Measurements from ENCODE around the gene MAIP1.

MAIP1 gene

DNA sequence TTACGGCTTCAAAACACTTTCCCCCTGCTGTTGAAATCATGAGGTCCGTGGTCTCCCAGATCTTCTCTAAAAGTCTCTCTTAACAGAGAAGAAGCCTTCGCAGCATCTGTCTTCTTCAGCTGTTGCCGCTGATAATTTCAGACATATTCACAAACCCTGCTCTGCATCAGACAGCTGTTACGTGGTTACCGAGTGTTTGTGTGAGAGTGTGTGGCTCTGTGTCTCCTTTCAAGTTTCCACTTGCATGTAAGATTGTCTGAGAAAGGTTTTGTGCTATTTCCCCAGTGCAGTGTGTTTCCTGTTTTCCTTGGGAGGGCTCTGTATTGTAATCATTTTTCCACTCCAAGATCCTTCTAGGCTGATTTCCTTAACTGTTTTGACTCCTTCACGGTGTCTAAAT, 32.8 kb downstream of the MAIP1 start:
- DNase-seq (ENCODE audit: low read depth in 3 of 3, low spot score in 1 of 3), result no peak

GRCh38 chr2:199989822-199990221, 34.4 kb downstream of the MAIP1 start:
- no peak for DNase-seq (ENCODE audit: low read depth in 3 of 3, low spot score in 1 of 3)

DNA sequence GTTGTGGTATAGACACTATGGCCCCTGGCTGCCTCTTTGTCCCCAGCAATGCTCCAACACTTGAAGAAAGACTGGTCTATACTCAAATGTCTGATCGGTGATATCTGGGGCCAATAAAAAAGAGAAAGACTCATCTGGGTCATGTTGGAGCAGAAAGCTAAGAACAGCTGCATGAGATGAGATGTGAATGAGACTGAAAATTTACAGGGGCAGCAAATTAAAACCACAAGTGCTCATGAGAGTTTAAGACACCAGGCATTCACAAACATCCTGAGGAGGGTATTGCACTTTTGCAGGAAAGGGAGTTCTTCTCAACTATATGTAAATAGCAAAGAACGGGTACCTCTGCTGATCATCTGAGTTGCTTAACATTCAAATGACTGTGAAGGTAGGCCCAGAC, 36.3 kb downstream of the MAIP1 start:
- no peak for DNase-seq (ENCODE audit: low read depth in 3 of 3, low spot score in 1 of 3)

GRCh38 chr2:199992296-199992695, 36.9 kb downstream of the MAIP1 start:
- DNase-seq (ENCODE audit: low read depth in 3 of 3, low spot score in 1 of 3), result no peak

DNA sequence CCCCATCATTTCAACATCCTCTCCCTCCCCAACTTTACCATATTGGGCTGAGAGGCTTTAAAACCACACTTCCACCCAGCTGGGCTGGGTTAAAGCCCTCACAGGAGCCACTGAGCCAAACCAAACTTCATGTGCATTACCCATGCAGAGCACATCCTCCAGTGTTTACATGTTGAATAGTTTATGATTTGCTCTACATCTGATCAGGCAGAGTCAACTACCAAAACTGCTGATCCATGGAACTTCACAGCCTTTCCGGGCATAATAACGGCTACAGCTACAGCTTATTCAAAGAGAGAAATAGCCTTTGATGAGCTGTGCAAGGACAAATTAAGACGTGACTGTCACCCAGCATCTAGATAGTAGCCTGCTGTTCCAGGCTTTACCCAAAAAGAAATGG, 39.0 kb downstream of the MAIP1 start:
- DNase-seq (ENCODE audit: low read depth in 3 of 3, low spot score in 1 of 3), result no peak

DNA sequence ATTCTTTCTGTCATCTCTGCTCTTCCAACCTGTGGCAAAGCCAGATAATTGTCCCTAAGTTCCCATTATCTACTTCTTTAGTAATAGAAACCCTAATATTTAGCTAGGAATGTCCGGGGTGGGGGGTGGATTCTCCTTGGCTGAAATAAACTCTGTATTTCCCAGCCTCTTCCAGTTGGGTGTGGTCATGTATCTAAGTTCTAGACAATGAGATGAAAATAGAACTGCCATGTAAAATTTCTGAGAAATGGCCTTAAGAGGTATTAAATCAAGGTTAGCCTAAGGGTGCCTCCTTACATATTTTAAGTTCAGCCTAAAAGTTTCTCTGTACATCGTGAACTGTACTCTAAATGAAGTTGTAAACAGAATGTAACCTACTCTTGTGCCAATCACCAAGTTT, 39.5 kb downstream of the MAIP1 start:
- DNase-seq (ENCODE audit: low read depth in 3 of 3, low spot score in 1 of 3), result no peak

DNA sequence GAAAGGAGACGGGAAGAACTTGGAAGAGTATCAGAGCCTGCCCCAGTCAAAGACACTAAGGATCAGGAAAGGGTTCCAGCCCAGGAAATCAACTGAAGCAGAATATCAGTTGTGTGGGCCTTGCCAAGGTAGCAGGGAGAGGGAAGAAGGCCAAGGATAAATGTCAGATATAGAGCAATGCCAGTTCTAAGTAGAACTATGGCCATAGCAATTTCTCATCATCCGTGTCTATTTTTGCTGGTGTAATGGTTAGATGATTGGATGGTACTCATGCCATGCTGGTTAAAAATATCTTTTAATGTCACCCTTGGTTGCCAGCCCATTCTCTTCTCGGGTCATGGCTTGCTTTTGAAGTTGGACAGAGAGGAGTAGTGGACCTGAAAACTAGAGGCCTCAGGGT, 41.9 kb downstream of the MAIP1 start:
- DNase-seq (ENCODE audit: low read depth in 3 of 3, low spot score in 1 of 3), result no peak

GRCh38 chr2:199999166-199999565, 43.8 kb downstream of the MAIP1 start:
- DNase-seq (ENCODE audit: low read depth in 3 of 3, low spot score in 1 of 3), result no peak

DNA sequence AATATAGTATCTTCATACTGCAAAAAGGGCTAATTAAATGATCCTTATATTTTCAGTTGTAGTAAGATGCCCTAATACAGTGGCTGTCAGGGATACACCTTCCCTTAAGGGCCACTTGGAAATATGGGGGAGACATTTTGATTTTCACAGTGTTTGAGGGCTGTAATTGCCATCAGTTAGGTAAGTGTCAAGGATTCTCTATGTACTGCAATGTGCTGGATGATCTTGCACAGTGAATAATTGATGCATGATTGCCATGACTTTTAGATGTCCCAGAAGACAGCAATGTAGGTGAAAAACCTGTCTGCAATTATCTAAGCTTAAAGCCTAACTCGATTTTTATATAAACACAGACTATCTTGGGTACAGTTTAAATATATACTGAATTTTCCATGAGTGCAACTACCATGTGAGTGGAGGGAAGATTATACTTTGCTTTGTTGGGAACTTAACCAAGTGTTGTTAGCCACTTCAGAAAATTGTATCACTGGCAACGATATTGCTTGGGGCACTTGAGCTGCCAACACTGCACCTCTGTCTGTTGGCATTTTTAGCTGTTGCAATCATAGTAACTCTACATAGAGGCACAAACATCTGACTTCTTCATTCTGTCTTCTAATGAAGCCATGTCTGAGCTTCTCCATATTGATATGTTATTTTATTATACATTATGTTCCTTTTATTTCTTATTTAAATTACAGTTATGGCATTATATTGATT, 45.2 kb downstream of the MAIP1 start:
- no peak for DNase-seq (ENCODE audit: low read depth in 3 of 3, low spot score in 1 of 3)

DNA sequence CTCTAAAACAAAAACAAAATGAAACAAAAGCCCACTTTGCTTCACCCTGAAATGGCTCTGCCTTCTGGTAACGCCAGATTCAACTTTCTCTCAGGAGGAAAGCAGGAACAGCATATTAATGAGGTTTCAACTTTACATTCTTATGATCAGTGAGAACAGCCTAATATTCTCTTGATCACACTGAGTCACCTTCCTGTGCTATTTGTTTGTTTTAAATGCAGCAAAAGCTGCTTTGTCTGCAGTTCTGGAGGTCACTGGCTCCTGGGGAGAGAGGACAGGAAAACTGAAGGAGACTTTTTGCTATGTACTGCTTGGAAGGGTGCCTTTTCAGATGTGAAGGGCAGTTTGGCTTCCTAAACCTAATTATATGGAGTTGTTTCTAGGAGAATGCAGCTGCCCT, 48.1 kb downstream of the MAIP1 start:
- DNase-seq (ENCODE audit: low read depth in 3 of 3, low spot score in 1 of 3), result no peak

DNA sequence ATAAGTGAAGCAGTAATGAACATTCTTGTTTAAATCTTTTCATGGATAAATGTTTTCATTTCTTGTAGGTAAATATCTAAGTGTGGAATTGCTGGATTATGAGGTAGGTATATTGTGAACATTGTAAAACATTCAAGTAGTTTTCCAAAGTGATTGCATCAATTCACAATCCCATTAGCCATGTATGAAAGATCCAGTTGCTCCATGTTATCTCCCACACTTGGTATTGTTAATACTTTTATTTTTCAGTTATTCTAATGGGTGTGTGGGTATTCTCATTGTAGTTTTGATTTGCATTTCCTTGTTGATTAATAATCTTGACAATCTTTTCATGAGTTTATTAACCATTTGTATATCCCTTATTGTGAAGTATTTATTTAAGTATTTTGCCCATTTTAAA, 50.3 kb downstream of the MAIP1 start:
- DNase-seq (ENCODE audit: low read depth in 3 of 3, low spot score in 1 of 3), result no peak

- no peak for DNase-seq (ENCODE audit: low read depth in 3 of 3, low spot score in 1 of 3)
These were observed 51.9 kb downstream of the MAIP1 start for GRCh38 chr2:200007306-200007705.

- DNase-seq (ENCODE audit: low read depth in 3 of 3, low spot score in 1 of 3), result no peak
These were observed 57.0 kb downstream of the MAIP1 start for GRCh38 chr2:200012401-200012800.
